HepG2 (cell line): ENCODE data around the gene CHRNB1. TPM values are rescaled to one million over a fixed set of nuclear protein-coding genes. Genes with fewer than 3 reads are reported as not detected.

Experiments used
- ARID5B ChIP-seq: IDR thresholded peaks from 2 replicates; pipeline ENCODE4 v1.4.0; 2020; ENCODE audit warnings: mild to moderate bottlenecking, missing genetic modification reagents
- FOXP4 ChIP-seq: sonication (generic); formaldehyde crosslinking; IDR thresholded peaks from 2 replicates; pipeline ENCODE4 v1.4.0; 2020; ENCODE audit warnings: missing genetic modification reagents
- SNAPC2 ChIP-seq: sonication (generic); formaldehyde crosslinking; IDR thresholded peaks from 2 replicates; pipeline ENCODE4 v1.8.1; 2022; ENCODE audit warnings: mild to moderate bottlenecking, missing genetic modification reagents
- TERF1 ChIP-seq: sonication (generic); formaldehyde crosslinking; IDR thresholded peaks from 2 replicates; pipeline ENCODE4 v1.8.0; 2022; ENCODE audit warnings: mild to moderate bottlenecking, missing genetic modification reagents, moderate library complexity
- ZBTB49 ChIP-seq: sonication (generic); formaldehyde crosslinking; IDR thresholded peaks from 2 replicates; pipeline ENCODE4 v1.4.0; 2020; ENCODE audit warnings: missing genetic modification reagents, borderline replicate concordance
- ZNF296 ChIP-seq: sonication (generic); formaldehyde crosslinking; conservative IDR thresholded peaks from 2 replicates; pipeline ENCODE4 v1.5.0; 2020; ENCODE audit warnings: mild to moderate bottlenecking, missing genetic modification reagents
- ZNF430 ChIP-seq: sonication (generic); formaldehyde crosslinking; IDR thresholded peaks from 2 replicates; pipeline ENCODE4 v1.9.0; 2021; ENCODE audit warnings: mild to moderate bottlenecking, missing genetic modification reagents
- ZNF512 ChIP-seq: sonication (generic); formaldehyde crosslinking; IDR thresholded peaks from 2 replicates; pipeline ENCODE4 v1.4.0; 2020; ENCODE audit warnings: mild to moderate bottlenecking, missing genetic modification reagents
- ZNF607 ChIP-seq: sonication (generic); formaldehyde crosslinking; IDR thresholded peaks from 2 replicates; pipeline ENCODE4 v1.5.1; 2020; ENCODE audit warnings: missing genetic modification reagents, mild to moderate bottlenecking, borderline replicate concordance
- ZNF713 ChIP-seq: sonication (generic); formaldehyde crosslinking; IDR thresholded peaks from 2 replicates; pipeline ENCODE4 v1.4.0; 2020; ENCODE audit warnings: mild to moderate bottlenecking, missing genetic modification reagents
- ZNF746 ChIP-seq: sonication (generic); formaldehyde crosslinking; IDR thresholded peaks from 2 replicates; pipeline ENCODE4 v1.8.0; 2022; ENCODE audit warnings: mild to moderate bottlenecking, missing genetic modification reagents
- ZXDC ChIP-seq: sonication (generic); formaldehyde crosslinking; IDR thresholded peaks from 2 replicates; pipeline ENCODE4 v1.5.0; 2020; ENCODE audit warnings: mild to moderate bottlenecking, missing genetic modification reagents
- polyA plus RNA-seq, 8 experiments: library from polyadenylated mRNA; depleted of rRNA in 3 of 8; stranded (reverse) in 7 of 8; unstranded in 1 of 8; fragments of >200 nt; fragmentation: Illumina TruSeq in 4 of 8; extraction: Trizol in 4 of 8; gene quantifications; 2 replicates each; pipeline versions ENCODE4 v1.2.1 to v1.2.3, GENCODE V29; 2011 to 2016; ENCODE audit warnings: low read depth in 4 of 8, missing spikeins in 1 of 8, mixed read lengths in 1 of 8; ENCODE audit not compliant: insufficient read depth in 1 of 8
- total RNA-seq, 5 experiments: library from RNA; depleted of rRNA; stranded (reverse); fragments of >200 nt; fragmentation: Illumina TruSeq; extraction: Trizol; gene quantifications; 2 replicates each; pipeline ENCODE4 v1.2.3, GENCODE V29; 2016; ENCODE audit warnings: low read depth in 1 of 5

CHRNB1 gene
- total and polyA plus RNA-seq, 2 of the 13 experiments (the other 11 are each of a cell fraction or from before 2014, with no cell fraction given): 5.4 to 33.7 TPM

GRCh38 chr17:7483255-7484066 is 38.6 kb downstream of the CHRNB1 start (continued):
- no peak for TF ChIP-seq ZBTB49
- TF ChIP-seq ZNF713: no peak
- no peak for TF ChIP-seq ZNF512
- 0 out of 2 replicates have a peak, but pooled peaks have one; percentile 25 for TF ChIP-seq ZNF746 (CRISPR knock-in tag)
- TF ChIP-seq ZNF607 (CRISPR knock-in tag): no peak; the same call in 1 of the 2 replicates
- no peak for TF ChIP-seq ZNF430
- no peak for TF ChIP-seq TERF1 (CRISPR knock-in tag)
- TF ChIP-seq ARID5B (CRISPR knock-in tag): peak; percentile 36; the same call in 1 of the 2 replicates
- no peak for TF ChIP-seq SNAPC2 (CRISPR knock-in tag)
- peak; percentile 15 for TF ChIP-seq FOXP4
- peak; percentile 16; the same call in 1 of the 2 replicates for TF ChIP-seq ZXDC
- TF ChIP-seq ZNF296: no peak
